Neural progenitor cell (in vitro differentiated cells): ENCODE results near the gene MTREX.

Experiments
- EZH2 ChIP-seq: fragments of 200-600 bp; sonication (generic); IDR thresholded peaks from 2 replicates; pipeline ENCODE4 v1.6.1; 2017; ENCODE audit warnings: antibody characterized with exemption, mild to moderate bottlenecking, moderate library complexity
- EZH2phosphoT487 ChIP-seq: fragments of 200-600 bp; sonication (generic); IDR thresholded peaks from 2 replicates; pipeline ENCODE4 v1.6.1; 2017; ENCODE audit warnings: antibody characterized with exemption
- TF ChIP-seq, protein P1 (sequence below): fragments of 200-600 bp; sonication (generic); IDR thresholded peaks from 2 replicates; pipeline ENCODE4 v1.5.1; 2017; ENCODE audit warnings: antibody characterized with exemption, mild to moderate bottlenecking

DNA sequence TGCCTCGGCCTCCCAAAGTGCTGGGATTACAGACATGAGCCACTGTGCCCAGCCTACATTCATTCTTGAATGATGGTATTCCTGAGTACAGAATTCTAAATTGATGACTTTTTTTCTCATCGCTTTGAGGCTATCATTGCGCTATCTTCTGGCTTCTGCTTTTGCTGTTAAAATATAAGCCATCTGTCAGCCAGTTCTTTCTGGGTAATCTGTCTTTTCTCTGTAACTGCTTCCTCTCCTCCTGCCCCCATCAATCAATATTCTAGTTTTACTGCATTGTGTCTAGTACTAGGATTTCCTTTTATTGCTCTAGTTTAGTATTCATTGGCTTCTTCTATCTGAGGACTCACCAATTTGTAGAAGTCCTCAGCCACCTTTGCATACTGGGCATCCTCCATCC is 138.0 kb downstream of the MTREX start:
- no peak for TF ChIP-seq EZH2
- TF ChIP-seq, protein P1, sequence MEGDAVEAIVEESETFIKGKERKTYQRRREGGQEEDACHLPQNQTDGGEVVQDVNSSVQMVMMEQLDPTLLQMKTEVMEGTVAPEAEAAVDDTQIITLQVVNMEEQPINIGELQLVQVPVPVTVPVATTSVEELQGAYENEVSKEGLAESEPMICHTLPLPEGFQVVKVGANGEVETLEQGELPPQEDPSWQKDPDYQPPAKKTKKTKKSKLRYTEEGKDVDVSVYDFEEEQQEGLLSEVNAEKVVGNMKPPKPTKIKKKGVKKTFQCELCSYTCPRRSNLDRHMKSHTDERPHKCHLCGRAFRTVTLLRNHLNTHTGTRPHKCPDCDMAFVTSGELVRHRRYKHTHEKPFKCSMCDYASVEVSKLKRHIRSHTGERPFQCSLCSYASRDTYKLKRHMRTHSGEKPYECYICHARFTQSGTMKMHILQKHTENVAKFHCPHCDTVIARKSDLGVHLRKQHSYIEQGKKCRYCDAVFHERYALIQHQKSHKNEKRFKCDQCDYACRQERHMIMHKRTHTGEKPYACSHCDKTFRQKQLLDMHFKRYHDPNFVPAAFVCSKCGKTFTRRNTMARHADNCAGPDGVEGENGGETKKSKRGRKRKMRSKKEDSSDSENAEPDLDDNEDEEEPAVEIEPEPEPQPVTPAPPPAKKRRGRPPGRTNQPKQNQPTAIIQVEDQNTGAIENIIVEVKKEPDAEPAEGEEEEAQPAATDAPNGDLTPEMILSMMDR = no peak
- no peak for TF ChIP-seq EZH2phosphoT487
